A673 (cell line): ENCODE data around the gene MT1H. TPM values are rescaled to one million over a fixed set of nuclear protein-coding genes. Genes with fewer than 3 reads are reported as not detected.

ENCODE experiments used
- BruUV-seq: library from RNA; stranded (reverse); fragments of 400-500 nt; replicated peaks from 2 replicates; lab custom pipeline; 2021; lab: Mats Ljungman, UMichigan
- CTCF ChIA-PET: fragments of 300-600 bp; sonication (Branson Sonifier 250); formaldehyde crosslinking; loops from one replicate; lab custom pipeline; 2022; ENCODE audit warnings: antibody characterized with exemption; lab: Charles Lee
- POLR2A ChIA-PET: fragments of 300-600 bp; sonication (Branson Sonifier 250); formaldehyde crosslinking; loops from one replicate; lab custom pipeline; 2022; ENCODE audit warnings: antibody characterized with exemption; ENCODE audit not compliant: low non-redundant PET; lab: Charles Lee
- DNase-seq: peaks from one replicate; pipeline ENCODE4 v3.0.0-alpha.2; 2015; ENCODE audit warnings: low spot score
- H3K27ac ChIP-seq: fragments of 200-600 bp; sonication (generic); 2 replicates; pipeline ENCODE4 v1.5.1; 2016; ENCODE audit warnings: mixed run types, low read depth, mild to moderate bottlenecking, mixed read lengths, antibody characterized with exemption, low read length; ENCODE audit not compliant: poor library complexity, severe bottlenecking
- H3K27me3 ChIP-seq: fragments of 200-600 bp; sonication (generic); replicated peaks from 2 replicates; pipeline ENCODE4 v1.6.1; 2017; ENCODE audit warnings: mixed run types, low read depth, mild to moderate bottlenecking, mixed read lengths, antibody characterized with exemption, low read length; ENCODE audit not compliant: insufficient read depth, poor library complexity
- H3K36me3 ChIP-seq: fragments of 200-600 bp; sonication (generic); 2 replicates; pipeline ENCODE4 v1.6.1; 2016; ENCODE audit warnings: mixed run types, mild to moderate bottlenecking, mixed read lengths, antibody characterized with exemption, low read length; ENCODE audit not compliant: insufficient read depth, poor library complexity, severe bottlenecking
- H3K4me1 ChIP-seq: fragments of 200-600 bp; sonication (generic); 2 replicates; pipeline ENCODE4 v1.6.1; 2017; ENCODE audit warnings: mixed run types, mild to moderate bottlenecking, mixed read lengths, antibody characterized with exemption, low read length; ENCODE audit not compliant: insufficient read depth, poor library complexity, severe bottlenecking
- H3K4me3 ChIP-seq: fragments of 200-600 bp; sonication (generic); 2 replicates; pipeline ENCODE4 v1.5.1; 2016; ENCODE audit warnings: low read depth, mixed run types, mild to moderate bottlenecking, mixed read lengths, low read length; ENCODE audit not compliant: poor library complexity, severe bottlenecking
- H3K9me3 ChIP-seq: fragments of 200-600 bp; sonication (generic); 2 replicates; pipeline ENCODE4 v1.6.1; 2016; ENCODE audit warnings: mixed run types, low read depth, mild to moderate bottlenecking, mixed read lengths, antibody characterized with exemption, low read length; ENCODE audit not compliant: poor library complexity, severe bottlenecking
- CTCF ChIP-seq: fragments of 300-800, 200-600 bp; sonication (generic); conservative IDR thresholded peaks from 2 replicates; pipeline ENCODE4 v1.5.1; 2017; ENCODE audit warnings: low read depth, mild to moderate bottlenecking, antibody characterized with exemption, low read length, moderate library complexity, mixed read lengths
- EZH2 ChIP-seq: fragments of 200-600 bp; sonication (generic); IDR thresholded peaks from 2 replicates; pipeline ENCODE4 v1.6.1; 2017; ENCODE audit warnings: borderline replicate concordance, low read depth, mild to moderate bottlenecking, mixed read lengths, antibody characterized with exemption, low read length; ENCODE audit not compliant: poor library complexity, severe bottlenecking
- intact Hi-C: fragments of 100-400 bp; cut with micrococcal nuclease; formaldehyde crosslinking; loops from one replicate; pipeline ENCODE4 v1.10.0; 2022; ENCODE audit not compliant: unreplicated experiment
- total RNA-seq: library from RNA; stranded (reverse); gene quantifications from 2 replicates; pipeline ENCODE4 v1.2.3, GENCODE V29; 2021

Gene MT1H
- total RNA-seq, 1 experiment from 2014 or later = 2.4 TPM

- H3K27me3 ChIP-seq = no peaks in the 10 kb centered on the region
- no peaks in the 10 kb centered on the region for H3K4me1 ChIP-seq
- no peaks in the 10 kb centered on the region for H3K36me3 ChIP-seq
- BruUV-seq = no TSS peak
- no peak for DNase-seq
- no peaks in the 10 kb centered on the region for H3K9me3 ChIP-seq
- H3K4me3 ChIP-seq = no peak overlapping the region
- CTCF ChIA-PET = no interaction called here
- H3K27ac ChIP-seq = no peak overlapping the region
- POLR2A ChIA-PET = no interaction called here
- TF ChIP-seq EZH2 (no peak), CTCF (no peak)
- intact Hi-C loops = no loop called here
Measured at GRCh38 chr16:56709443-56710040, 39.9 kb downstream of the MT1H start.

- TF ChIP-seq EZH2 (no peak), CTCF (no peak)
- H3K36me3 ChIP-seq = no peaks in the 10 kb centered on the region
- no peaks in the 10 kb centered on the region for H3K27me3 ChIP-seq
- DNase-seq = no peak
- intact Hi-C loops = no loop called here
- H3K9me3 ChIP-seq = no peaks in the 10 kb centered on the region
- no TSS peak for BruUV-seq
- ChIA-PET POLR2A (no interaction called here), CTCF (no interaction called here)
- no peak overlapping the region for H3K27ac ChIP-seq
- H3K4me1 ChIP-seq = no peaks in the 10 kb centered on the region
- no peak overlapping the region for H3K4me3 ChIP-seq
Measured at GRCh38 chr16:56710181-56710737, 40.6 kb downstream of the MT1H start.

DNA sequence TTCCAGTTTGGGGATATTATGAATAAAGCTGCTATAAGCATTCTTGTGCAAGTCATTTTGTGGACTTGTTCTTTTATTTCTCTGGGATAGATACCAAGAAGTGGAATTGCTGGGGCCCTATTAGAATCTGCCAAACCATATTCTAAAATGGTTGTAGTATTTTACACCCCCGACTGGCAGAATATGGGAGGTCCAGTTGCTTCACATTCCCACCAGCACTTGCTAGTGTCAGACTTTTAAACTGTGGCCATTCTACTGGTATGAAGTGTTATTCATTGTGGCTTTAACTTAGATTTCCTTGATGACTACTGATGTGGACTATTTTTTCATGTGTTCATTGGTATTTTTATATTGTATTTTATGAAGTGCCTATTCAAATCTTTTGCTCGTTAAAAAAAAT lies 42.2 kb downstream of the MT1H start:
- no TSS peak for BruUV-seq
- DNase-seq = no peak
- ChIA-PET CTCF (no interaction called here), POLR2A (no interaction called here)
- H3K27me3 ChIP-seq = no peaks in the 10 kb centered on the region
- intact Hi-C loops = no loop called here
- no peaks in the 10 kb centered on the region for H3K9me3 ChIP-seq
- TF ChIP-seq EZH2 = no peak
- no peak for TF ChIP-seq CTCF
- no peaks in the 10 kb centered on the region for H3K36me3 ChIP-seq
- H3K27ac ChIP-seq = no peak overlapping the region
- no peak overlapping the region for H3K4me3 ChIP-seq
- H3K4me1 ChIP-seq = no peaks in the 10 kb centered on the region
